CD4-positive, alpha-beta T cell treated with Interleukin-4 for 1 hour (primary cell): ENCODE results near the gene LYPLA2.
A peak's percentile ranks its signal among the peaks of the same experiment; 100 is the strongest.

Experiments used
- DNase-seq, 2 donors: peaks; one replicate each; pipeline ENCODE4 v3.0.0-alpha.2; 2020 to 2022

The LYPLA2 gene

GRCh38 chr1:23838401-23838866 lies 47.5 kb downstream of the LYPLA2 start:
- peak; percentile 80 to 82 for DNase-seq

- DNase-seq = no peak
These were observed 52.7 kb downstream of the LYPLA2 start for GRCh38 chr1:23843644-23844043.
